B cell (primary cell): ENCODE data around the gene YPEL5. TPM values are rescaled to one million over a fixed set of nuclear protein-coding genes. Genes with fewer than 3 reads are reported as not detected.

Experiments used
- ATAC-seq: fragments of 200-7000 bp; cut with Tn5 transposase; one replicate; pipeline ENCODE4 v1.10.0; 2021; ENCODE audit warnings: low read depth, mild to moderate bottlenecking, moderate number of reproducible peaks, moderate library complexity
- CTCF ChIA-PET: fragments of 350-600 bp; sonication (Branson Sonifier 250); formaldehyde crosslinking; loops from one replicate; lab custom pipeline; 2021; ENCODE audit warnings: antibody characterized with exemption, inconsistent platforms; lab: Charles Lee
- POLR2A ChIA-PET: fragments of 350-600 bp; sonication (Branson Sonifier 250); formaldehyde crosslinking; loops from one replicate; lab custom pipeline; 2021; ENCODE audit warnings: antibody characterized with exemption; lab: Charles Lee
- DNase-seq: peaks from one replicate; pipeline ENCODE4 v3.0.0; 2013
- H2AFZ ChIP-seq: 2 replicates; pipeline ENCODE4 v1.6.1; 2012; ENCODE audit warnings: mild to moderate bottlenecking, low read depth, low read length; ENCODE audit not compliant: insufficient read depth, poor library complexity, severe bottlenecking
- H3K27ac ChIP-seq, 2 donors: 1 replicate in 1 of 2; 2 replicates in 1 of 2; pipeline ENCODE4 v1.5.1; 2012 to 2013; ENCODE audit warnings: low read length in 2 of 2, mild to moderate bottlenecking in 2 of 2, moderate library complexity in 1 of 2
- H3K27me3 ChIP-seq, 4 experiments: fragments of 200-600 bp in 1 of 4; sonication (generic) in 1 of 4; replicated peaks in 1 of 4; 1 replicate in 2 of 4; 2 replicates in 2 of 4; pipeline versions ENCODE4 v1.6.1 to v1.7.0; 2013 to 2016; ENCODE audit warnings: low read length in 3 of 4, mild to moderate bottlenecking in 2 of 4, mixed read lengths in 1 of 4, moderate library complexity in 1 of 4; ENCODE audit not compliant: insufficient read depth in 4 of 4, control insufficient read depth in 3 of 4; ENCODE audit errors: control extremely low read depth in 1 of 4
- H3K36me3 ChIP-seq, 2 experiments: replicated peaks in 1 of 2; 1 replicate in 1 of 2; 2 replicates in 1 of 2; pipeline versions ENCODE4 v1.6.1 to v1.7.1; 2013; ENCODE audit warnings: low read length in 1 of 2; ENCODE audit not compliant: insufficient read depth in 2 of 2, control insufficient read depth in 1 of 2; ENCODE audit errors: control extremely low read depth in 1 of 2, extremely low read depth in 1 of 2
- H3K4me1 ChIP-seq, 2 donors: fragments of 200-600 bp in 1 of 2; sonication (generic) in 1 of 2; 1 replicate in 1 of 2; 2 replicates in 1 of 2; pipeline versions ENCODE4 v1.5.1 to v1.6.1; 2013 to 2017; ENCODE audit warnings: low read length in 2 of 2; ENCODE audit not compliant: control insufficient read depth in 2 of 2, insufficient read depth in 2 of 2
- H3K4me2 ChIP-seq: replicated peaks from 2 replicates; pipeline ENCODE3; 2012; ENCODE audit warnings: mild to moderate bottlenecking, low read depth, low read length; ENCODE audit not compliant: poor library complexity, severe bottlenecking
- H3K4me3 ChIP-seq, 5 experiments: fragments of 200-600 bp in 1 of 5; sonication (generic) in 1 of 5; 1 replicate in 3 of 5; 2 replicates in 2 of 5; pipeline versions ENCODE4 v1.5.1 to v1.7.0; 2011 to 2016; ENCODE audit warnings: low read length in 4 of 5, mild to moderate bottlenecking in 4 of 5, low read depth in 2 of 5, control low read depth in 1 of 5, moderate library complexity in 1 of 5; ENCODE audit not compliant: insufficient read depth in 1 of 5; ENCODE audit errors: control extremely low read depth in 1 of 5, extremely low read depth in 1 of 5
- H3K79me2 ChIP-seq: fragments of 200-600 bp; sonication (generic); one replicate; pipeline ENCODE4 v1.6.0; 2016; ENCODE audit warnings: low read length; ENCODE audit not compliant: control insufficient read depth, insufficient read depth
- H3K9ac ChIP-seq: fragments of 200-600 bp; sonication (generic); 2 replicates; pipeline ENCODE4 v1.6.1; 2017; ENCODE audit warnings: mild to moderate bottlenecking, low read length, moderate library complexity
- H3K9me3 ChIP-seq, 3 donors: one replicate each; pipeline versions ENCODE4 v1.6.1 to v1.7.1; 2013; ENCODE audit warnings: low read length in 2 of 3; ENCODE audit not compliant: control insufficient read depth in 2 of 3, insufficient read depth in 1 of 3; ENCODE audit errors: control extremely low read depth in 1 of 3
- H4K20me1 ChIP-seq: 2 replicates; pipeline ENCODE4 v1.6.0; 2012; ENCODE audit warnings: mild to moderate bottlenecking, low read length; ENCODE audit not compliant: insufficient read depth, control insufficient read depth, poor library complexity, severe bottlenecking
- H3K27ac Mint-ChIP-seq: one replicate; pipeline ENCODE4 v1.8.0; 2021; ENCODE audit warnings: mixed read lengths
- H3K27me3 Mint-ChIP-seq: one replicate; pipeline ENCODE4 v1.8.0; 2021; ENCODE audit warnings: mixed read lengths
- H3K4me1 Mint-ChIP-seq: one replicate; pipeline ENCODE4 v1.8.0; 2021; ENCODE audit warnings: mixed read lengths
- H3K4me3 Mint-ChIP-seq: one replicate; pipeline ENCODE4 v1.8.0; 2021; ENCODE audit warnings: mixed read lengths
- H3K9me3 Mint-ChIP-seq: one replicate; pipeline ENCODE4 v1.8.0; 2022; ENCODE audit warnings: mixed read lengths; ENCODE audit not compliant: insufficient read depth
- CTCF ChIP-seq: fragments of 200-600 bp; IDR thresholded peaks from one replicate; pipeline ENCODE4 v1.8.0; 2022; ENCODE audit warnings: antibody characterized with exemption, mild to moderate bottlenecking
- EZH2 ChIP-seq: IDR thresholded peaks from 2 replicates; pipeline ENCODE4 v1.6.1; 2012; ENCODE audit warnings: borderline replicate concordance, low read depth, mild to moderate bottlenecking, moderate library complexity, low read length; ENCODE audit not compliant: insufficient read depth, poor library complexity, severe bottlenecking
- whole genome bisulfite sequencing: methylation state at CpG from one replicate; pipeline ENCODE4 v1.1.5; 2013; ENCODE audit warnings: missing lambda C conversion rate; ENCODE audit not compliant: insufficient coverage; 5-methylcytosine and 5-hydroxymethylcytosine counted together
- intact Hi-C: fragments of 100-400 bp; cut with micrococcal nuclease; formaldehyde crosslinking; loops from one replicate; pipeline ENCODE4 v1.10.0; 2022
- polyA plus RNA-seq: library from polyadenylated mRNA; depleted of rRNA; stranded (reverse); fragments of >200 nt; gene quantifications from 2 replicates; pipeline ENCODE4 v1.2.3, GENCODE V29; 2012
- total RNA-seq, 2 donors: library from RNA; stranded (reverse); fragments of 120-200 nt in 1 of 2; gene quantifications; 1 replicate in 1 of 2; 2 replicates in 1 of 2; pipeline versions ENCODE4 v1.2.3 to v1.2.4, GENCODE V29; 2013 to 2022

The YPEL5 gene
- total and polyA plus RNA-seq, 2 donors (not counting 1 experiment from before 2014, with no cell fraction given): 117 to 426 TPM

- ChIA-PET CTCF (interaction anchor here (0.6 to 2.7 kb wide), 4 partner anchors 10 to 520 kb away, joined by 4 to 12 read pairs (median 6); no protein-coding TSS in a partner anchor), POLR2A (no interaction called here)
- 96% methylated on average over 3 of the region's 7 CpGs for WGBS
- Histone ChIP-seq H2AFZ (no peak overlapping the region), H3K9ac (no peak overlapping the region), H3K4me2 (no peak overlapping the region), H3K4me1 (peaks cover 7 to 14% of the 10 kb centered on the region in 2 donors), H3K79me2 (no peaks in the 10 kb centered on the region), H3K4me3 (no peak overlapping the region), H4K20me1 (no peaks in the 10 kb centered on the region), H3K9me3 (peaks cover 0 to 11% (median 0%) of the 10 kb centered on the region in 3 donors), H3K27me3 (no peaks in the 10 kb centered on the region), H3K36me3 (no peaks in the 10 kb centered on the region), H3K27ac (no peak overlapping the region)
- no peak for DNase-seq
- no peak for ATAC-seq
- no peaks in the 10 kb centered on the region for H3K27me3 Mint-ChIP-seq
- intact Hi-C loops: no loop called here
- TF ChIP-seq EZH2: no peak
- TF ChIP-seq CTCF: no peak
- no peak overlapping the region for H3K27ac Mint-ChIP-seq
- H3K4me1 Mint-ChIP-seq: peaks cover 10% of the 10 kb centered on the region
- no peaks in the 10 kb centered on the region for H3K9me3 Mint-ChIP-seq
- no peak overlapping the region for H3K4me3 Mint-ChIP-seq
These were observed 45.0 kb downstream of the YPEL5 start for GRCh38 chr2:30191819-30192271.

GRCh38 chr2:30192314-30192713 lies 45.5 kb downstream of the YPEL5 start:
- no peaks in the 10 kb centered on the region for H3K9me3 Mint-ChIP-seq
- Histone ChIP-seq H3K27me3 (no peaks in the 10 kb centered on the region), H3K4me3 (no peak overlapping the region), H4K20me1 (no peaks in the 10 kb centered on the region), H3K4me2 (no peak overlapping the region), H3K79me2 (no peaks in the 10 kb centered on the region), H2AFZ (no peak overlapping the region), H3K9me3 (peaks cover 0 to 11% (median 0%) of the 10 kb centered on the region in 3 donors), H3K9ac (no peak overlapping the region), H3K36me3 (no peaks in the 10 kb centered on the region), H3K27ac (no peak overlapping the region), H3K4me1 (peaks cover 7 to 14% of the 10 kb centered on the region in 2 donors)
- DNase-seq (no peak), ATAC-seq (no peak)
- intact Hi-C loops: no loop called here
- H3K4me1 Mint-ChIP-seq: peaks cover 10% of the 10 kb centered on the region
- WGBS: no CpG with 5 or more reads among the region's 4 CpGs
- no peak overlapping the region for H3K4me3 Mint-ChIP-seq
- ChIA-PET CTCF (interaction anchor here (0.6 to 2.7 kb wide), 5 partner anchors 10 to 521 kb away, joined by 4 to 12 read pairs (median 6); no protein-coding TSS in a partner anchor), POLR2A (no interaction called here)
- TF ChIP-seq EZH2 (no peak), CTCF (no peak)
- no peaks in the 10 kb centered on the region for H3K27me3 Mint-ChIP-seq
- H3K27ac Mint-ChIP-seq: no peak overlapping the region
